ENCODE data around the gene RABGGTA.

Gene RABGGTA

DNA sequence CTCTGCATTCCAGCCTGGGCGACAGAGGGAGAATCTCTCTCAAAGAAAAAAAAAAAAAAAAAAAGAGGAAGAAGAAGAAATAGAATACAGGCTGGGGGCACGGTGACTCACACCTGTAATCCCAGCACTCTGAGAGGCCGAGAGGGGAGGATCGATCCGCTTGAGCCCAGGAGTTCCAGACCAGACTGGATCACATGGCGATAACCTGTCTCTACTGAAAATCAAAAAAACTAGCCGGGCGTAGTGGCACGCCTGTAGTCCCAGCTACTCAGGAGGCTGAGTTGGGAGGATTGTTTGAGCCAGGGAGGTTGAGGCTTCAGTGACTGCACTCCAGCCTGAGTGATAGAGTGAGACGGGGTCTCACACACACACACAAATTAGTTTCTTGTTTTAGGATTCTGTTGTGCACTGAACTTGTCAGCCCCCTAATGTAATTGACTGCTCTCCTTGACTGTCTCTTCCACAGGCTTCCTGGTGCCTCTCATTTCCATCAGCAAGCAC is 28.0 kb downstream of the RABGGTA start:
- H3K4me3 ChIP-seq (ENCODE audit: low read depth, low read length): peak overlapping the region; percentile 73
- TF ChIP-seq, protein P1, sequence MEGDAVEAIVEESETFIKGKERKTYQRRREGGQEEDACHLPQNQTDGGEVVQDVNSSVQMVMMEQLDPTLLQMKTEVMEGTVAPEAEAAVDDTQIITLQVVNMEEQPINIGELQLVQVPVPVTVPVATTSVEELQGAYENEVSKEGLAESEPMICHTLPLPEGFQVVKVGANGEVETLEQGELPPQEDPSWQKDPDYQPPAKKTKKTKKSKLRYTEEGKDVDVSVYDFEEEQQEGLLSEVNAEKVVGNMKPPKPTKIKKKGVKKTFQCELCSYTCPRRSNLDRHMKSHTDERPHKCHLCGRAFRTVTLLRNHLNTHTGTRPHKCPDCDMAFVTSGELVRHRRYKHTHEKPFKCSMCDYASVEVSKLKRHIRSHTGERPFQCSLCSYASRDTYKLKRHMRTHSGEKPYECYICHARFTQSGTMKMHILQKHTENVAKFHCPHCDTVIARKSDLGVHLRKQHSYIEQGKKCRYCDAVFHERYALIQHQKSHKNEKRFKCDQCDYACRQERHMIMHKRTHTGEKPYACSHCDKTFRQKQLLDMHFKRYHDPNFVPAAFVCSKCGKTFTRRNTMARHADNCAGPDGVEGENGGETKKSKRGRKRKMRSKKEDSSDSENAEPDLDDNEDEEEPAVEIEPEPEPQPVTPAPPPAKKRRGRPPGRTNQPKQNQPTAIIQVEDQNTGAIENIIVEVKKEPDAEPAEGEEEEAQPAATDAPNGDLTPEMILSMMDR (IDR thresholded peaks at IDR 0.05; ENCODE audit: low read depth, low read length): no peak

DNA sequence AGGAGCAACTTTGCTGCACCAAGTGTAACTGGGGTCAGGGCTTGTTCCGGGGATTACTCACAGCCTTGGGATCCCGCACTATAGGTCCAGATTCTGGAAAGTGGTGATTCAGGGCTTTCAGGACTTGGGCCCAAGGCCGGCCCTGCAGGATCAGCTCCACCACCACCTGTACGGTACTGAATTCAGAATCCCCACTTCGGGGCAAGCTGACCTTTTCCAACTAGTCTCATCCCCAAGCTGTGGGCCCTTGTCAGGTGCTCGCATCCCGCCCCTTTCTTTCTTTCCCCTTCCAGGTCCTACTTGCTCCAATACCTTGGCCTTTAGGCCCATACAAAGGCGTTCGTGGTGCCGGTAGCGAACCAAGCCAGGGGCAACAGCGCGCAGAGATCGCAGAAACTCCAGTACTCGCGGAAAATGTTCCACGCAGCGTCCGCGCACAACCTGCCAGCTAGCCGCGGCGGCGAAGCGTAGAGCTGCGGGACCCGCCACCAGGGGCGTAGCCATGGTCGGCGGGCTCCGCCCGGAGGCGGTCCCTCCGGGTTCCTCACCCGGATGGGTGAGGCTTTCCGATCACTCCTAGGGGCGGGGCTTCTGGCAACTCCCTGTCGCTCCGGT is 29.5 kb downstream of the RABGGTA start:
- TF ChIP-seq, protein P1 (IDR thresholded peaks at IDR 0.05; ENCODE audit: low read depth, low read length): peak; percentile 43; the same call in 1 of the 2 replicates
- H3K4me3 ChIP-seq (ENCODE audit: low read depth, low read length): peak overlapping the region; percentile 73

DNA sequence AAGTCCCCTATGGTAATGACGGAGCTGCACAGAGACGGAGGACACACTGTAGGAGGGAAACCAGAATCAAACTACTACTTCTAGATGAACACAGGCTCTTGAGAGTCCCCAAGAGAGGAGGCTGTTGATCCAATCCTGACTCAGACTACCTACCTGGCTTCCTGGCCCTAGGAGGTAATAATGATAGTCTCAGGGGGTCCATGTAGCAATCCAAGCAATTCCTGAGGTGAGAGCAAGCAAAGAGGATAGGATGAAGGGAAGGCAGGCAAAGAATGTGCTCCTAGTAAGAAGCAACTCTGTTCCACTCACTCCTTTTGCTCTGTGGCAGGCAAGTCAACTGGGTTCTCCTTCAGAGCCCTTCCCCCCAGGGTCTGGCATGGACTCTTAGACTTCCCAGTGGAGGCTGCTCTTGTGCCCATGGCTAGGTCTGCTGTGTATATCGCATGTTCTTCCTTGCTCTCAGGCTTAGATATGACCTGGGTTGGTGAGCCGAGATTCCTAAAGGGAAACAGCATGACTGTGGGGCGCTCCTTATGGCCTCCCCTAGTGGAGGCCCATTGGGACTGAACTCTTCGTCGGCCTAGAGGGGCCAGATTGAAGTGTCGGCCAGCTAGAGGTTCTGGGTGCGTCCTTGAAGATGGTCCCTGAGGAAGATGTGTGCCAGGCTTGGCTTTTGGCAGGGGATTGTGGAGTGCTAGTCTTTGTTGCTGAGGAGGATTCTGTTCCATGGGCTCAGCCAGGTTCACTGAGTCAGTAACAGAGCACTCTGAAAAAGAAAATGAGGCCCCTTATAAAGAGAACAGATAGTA is 31.1 kb downstream of the RABGGTA start:
- no peak overlapping the region for H3K4me3 ChIP-seq (ENCODE audit: low read depth, low read length)
- TF ChIP-seq, protein P1 (IDR thresholded peaks at IDR 0.05; ENCODE audit: low read depth, low read length): no peak

DNA sequence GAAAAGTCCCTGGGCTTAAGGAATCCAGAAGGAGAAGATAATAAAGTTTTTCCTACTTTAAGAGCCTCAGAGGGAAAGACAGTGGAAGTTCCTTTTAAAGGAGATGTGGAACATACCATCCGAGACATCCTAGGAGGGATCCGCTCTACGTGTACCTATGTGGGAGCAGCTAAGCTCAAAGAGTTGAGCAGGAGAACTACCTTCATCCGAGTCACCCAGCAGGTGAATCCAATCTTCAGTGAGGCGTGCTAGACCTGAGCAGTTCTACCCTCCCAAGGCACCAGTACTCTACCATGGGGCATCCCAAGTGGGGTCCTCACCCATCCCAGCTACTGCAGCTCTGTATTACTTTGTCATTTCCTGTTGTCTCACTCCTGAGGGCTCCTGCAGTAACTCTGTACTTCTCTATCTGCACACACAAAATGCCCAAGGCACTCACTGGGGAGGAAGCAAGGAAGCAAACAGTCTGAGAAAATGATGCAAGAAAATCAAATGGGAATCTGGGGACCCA is 32.8 kb downstream of the RABGGTA start:
- no peak overlapping the region for H3K4me3 ChIP-seq (ENCODE audit: low read depth, low read length)
- TF ChIP-seq, protein P1 (IDR thresholded peaks at IDR 0.05; ENCODE audit: low read depth, low read length): no peak

DNA sequence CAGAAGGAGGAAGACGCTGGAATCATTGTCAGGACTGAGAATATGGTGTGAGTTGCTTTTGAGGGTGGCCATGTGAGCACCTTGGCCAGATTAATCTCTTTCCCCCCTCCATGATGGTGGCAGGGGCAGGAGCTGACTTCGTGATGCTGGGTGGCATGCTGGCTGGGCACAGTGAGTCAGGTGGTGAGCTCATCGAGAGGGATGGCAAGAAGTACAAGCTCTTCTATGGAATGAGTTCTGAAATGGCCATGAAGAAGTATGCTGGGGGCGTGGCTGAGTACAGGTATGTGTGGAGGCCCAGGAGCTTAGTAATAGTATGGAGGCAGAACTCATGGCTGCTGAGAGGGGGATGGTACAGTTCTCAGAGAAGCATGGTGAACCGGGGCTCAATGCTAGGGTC is 33.3 kb downstream of the RABGGTA start:
- H3K4me3 ChIP-seq (ENCODE audit: low read depth, low read length): no peak overlapping the region
- TF ChIP-seq, protein P1 (IDR thresholded peaks at IDR 0.05; ENCODE audit: low read depth, low read length): no peak

DNA sequence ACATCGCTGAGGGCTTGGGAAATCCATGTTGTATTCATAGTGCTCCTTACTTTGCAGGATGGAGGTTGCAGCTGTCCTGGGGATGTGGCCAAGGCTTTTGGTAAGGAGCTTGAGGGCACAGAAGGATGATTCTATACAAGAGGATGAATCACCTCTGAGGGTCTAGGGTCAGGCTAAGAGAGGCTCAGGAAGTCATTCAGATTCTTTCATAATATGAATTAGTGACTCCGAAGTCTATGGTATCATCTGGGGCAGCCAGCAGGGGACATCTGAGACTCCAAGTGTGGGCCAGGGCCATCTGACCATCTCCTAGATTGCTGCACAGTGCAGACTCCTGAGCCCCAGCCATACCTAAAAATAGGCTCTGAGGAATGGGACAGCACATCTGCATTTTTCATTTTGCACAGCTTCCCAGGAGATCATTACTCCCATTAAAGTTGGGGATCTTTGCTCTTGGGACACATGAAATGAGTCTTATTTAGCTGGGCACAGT is 33.9 kb downstream of the RABGGTA start:
- TF ChIP-seq, protein P1 (IDR thresholded peaks at IDR 0.05; ENCODE audit: low read depth, low read length): no peak
- no peak overlapping the region for H3K4me3 ChIP-seq (ENCODE audit: low read depth, low read length)

Data from WI38 (cell line).